Ishikawa (cell line): ENCODE results near the gene LAX1.
A peak's percentile ranks its signal among the peaks of the same experiment; 100 is the strongest.

Experiments
- CEBPB ChIP-seq: IDR thresholded peaks from 2 replicates; pipeline ENCODE4 v1.6.1; 2012
- CREB1 ChIP-seq: IDR thresholded peaks from 2 replicates; pipeline ENCODE4 v1.6.1; 2012; ENCODE audit warnings: low read depth
- EGR1 ChIP-seq: IDR thresholded peaks from 2 replicates; pipeline ENCODE4 v1.6.1; 2012
- EP300 ChIP-seq: IDR thresholded peaks from 2 replicates; pipeline ENCODE4 v1.6.1; 2012; ENCODE audit warnings: borderline replicate concordance
- FOXM1 ChIP-seq: IDR thresholded peaks from 2 replicates; pipeline ENCODE4 v1.6.1; 2012; ENCODE audit warnings: low read depth, borderline replicate concordance
- NFIC ChIP-seq: IDR thresholded peaks from 2 replicates; pipeline ENCODE4 v1.6.1; 2012
- RAD21 ChIP-seq: IDR thresholded peaks from 2 replicates; pipeline ENCODE4 v1.6.1; 2012; ENCODE audit warnings: low read depth
- TAF1 ChIP-seq: IDR thresholded peaks from 2 replicates; pipeline ENCODE4 v1.6.1; 2012; ENCODE audit warnings: low read depth, mild to moderate bottlenecking
- TCF12 ChIP-seq: IDR thresholded peaks from 2 replicates; pipeline ENCODE4 v1.6.1; 2012; ENCODE audit warnings: low read depth
- TEAD4 ChIP-seq: IDR thresholded peaks from 2 replicates; pipeline ENCODE4 v1.6.1; 2012
- USF1 ChIP-seq: IDR thresholded peaks from 2 replicates; pipeline ENCODE4 v1.6.1; 2012
- YY1 ChIP-seq: IDR thresholded peaks from 2 replicates; pipeline ENCODE4 v1.6.1; 2012; ENCODE audit warnings: low read depth
- ZBTB7A ChIP-seq: IDR thresholded peaks from 2 replicates; pipeline ENCODE4 v1.6.1; 2012; ENCODE audit warnings: low read depth
- TF ChIP-seq, protein P1 (sequence below): IDR thresholded peaks from 2 replicates; pipeline ENCODE4 v1.6.1; 2012; ENCODE audit warnings: low read depth, mild to moderate bottlenecking
- TF ChIP-seq, protein P2 (sequence below): IDR thresholded peaks from 2 replicates; pipeline ENCODE4 v1.6.1; 2012

Gene LAX1

DNA sequence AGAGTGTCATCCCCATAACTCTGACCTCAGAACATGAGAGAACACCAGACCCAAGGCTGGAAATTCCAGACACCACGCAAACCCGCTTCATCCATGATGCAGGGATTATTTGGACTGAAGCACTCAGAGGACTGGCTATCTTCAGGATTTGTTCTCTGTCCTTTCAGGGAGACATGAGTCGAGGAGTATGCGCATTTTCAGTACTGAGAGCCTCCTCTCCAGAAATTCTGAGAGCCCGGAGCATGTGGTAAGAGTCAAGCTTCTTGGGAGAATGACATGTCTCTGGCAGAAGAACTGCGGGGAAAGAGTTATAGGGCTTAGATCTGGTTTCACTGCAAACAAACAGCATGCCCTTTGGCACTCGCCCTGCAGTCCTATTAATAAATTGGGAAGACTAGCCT lies 6.9 kb downstream of the LAX1 start:
- TF ChIP-seq YY1 (no peak), EP300 (no peak), RAD21 (no peak), TAF1 (no peak), USF1 (no peak), EGR1 (no peak), CREB1 (no peak), NFIC (no peak), TEAD4 (no peak), ZBTB7A (no peak), TCF12 (no peak), FOXM1 (no peak), CEBPB (no peak)
- TF ChIP-seq, protein P1, sequence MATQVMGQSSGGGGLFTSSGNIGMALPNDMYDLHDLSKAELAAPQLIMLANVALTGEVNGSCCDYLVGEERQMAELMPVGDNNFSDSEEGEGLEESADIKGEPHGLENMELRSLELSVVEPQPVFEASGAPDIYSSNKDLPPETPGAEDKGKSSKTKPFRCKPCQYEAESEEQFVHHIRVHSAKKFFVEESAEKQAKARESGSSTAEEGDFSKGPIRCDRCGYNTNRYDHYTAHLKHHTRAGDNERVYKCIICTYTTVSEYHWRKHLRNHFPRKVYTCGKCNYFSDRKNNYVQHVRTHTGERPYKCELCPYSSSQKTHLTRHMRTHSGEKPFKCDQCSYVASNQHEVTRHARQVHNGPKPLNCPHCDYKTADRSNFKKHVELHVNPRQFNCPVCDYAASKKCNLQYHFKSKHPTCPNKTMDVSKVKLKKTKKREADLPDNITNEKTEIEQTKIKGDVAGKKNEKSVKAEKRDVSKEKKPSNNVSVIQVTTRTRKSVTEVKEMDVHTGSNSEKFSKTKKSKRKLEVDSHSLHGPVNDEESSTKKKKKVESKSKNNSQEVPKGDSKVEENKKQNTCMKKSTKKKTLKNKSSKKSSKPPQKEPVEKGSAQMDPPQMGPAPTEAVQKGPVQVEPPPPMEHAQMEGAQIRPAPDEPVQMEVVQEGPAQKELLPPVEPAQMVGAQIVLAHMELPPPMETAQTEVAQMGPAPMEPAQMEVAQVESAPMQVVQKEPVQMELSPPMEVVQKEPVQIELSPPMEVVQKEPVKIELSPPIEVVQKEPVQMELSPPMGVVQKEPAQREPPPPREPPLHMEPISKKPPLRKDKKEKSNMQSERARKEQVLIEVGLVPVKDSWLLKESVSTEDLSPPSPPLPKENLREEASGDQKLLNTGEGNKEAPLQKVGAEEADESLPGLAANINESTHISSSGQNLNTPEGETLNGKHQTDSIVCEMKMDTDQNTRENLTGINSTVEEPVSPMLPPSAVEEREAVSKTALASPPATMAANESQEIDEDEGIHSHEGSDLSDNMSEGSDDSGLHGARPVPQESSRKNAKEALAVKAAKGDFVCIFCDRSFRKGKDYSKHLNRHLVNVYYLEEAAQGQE, result no peak
- TF ChIP-seq, protein P2, sequence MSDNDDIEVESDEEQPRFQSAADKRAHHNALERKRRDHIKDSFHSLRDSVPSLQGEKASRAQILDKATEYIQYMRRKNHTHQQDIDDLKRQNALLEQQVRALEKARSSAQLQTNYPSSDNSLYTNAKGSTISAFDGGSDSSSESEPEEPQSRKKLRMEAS, result no peak

GRCh38 chr1:203772836-203773235 lies 7.9 kb downstream of the LAX1 start:
- TF ChIP-seq CEBPB (no peak), TCF12 (no peak), TAF1 (no peak), ZBTB7A (no peak), CREB1 (no peak), EGR1 (no peak), EP300 (no peak), USF1 (no peak)
- TF ChIP-seq, protein P2, result no peak
- TF ChIP-seq, protein P1, result no peak

DNA sequence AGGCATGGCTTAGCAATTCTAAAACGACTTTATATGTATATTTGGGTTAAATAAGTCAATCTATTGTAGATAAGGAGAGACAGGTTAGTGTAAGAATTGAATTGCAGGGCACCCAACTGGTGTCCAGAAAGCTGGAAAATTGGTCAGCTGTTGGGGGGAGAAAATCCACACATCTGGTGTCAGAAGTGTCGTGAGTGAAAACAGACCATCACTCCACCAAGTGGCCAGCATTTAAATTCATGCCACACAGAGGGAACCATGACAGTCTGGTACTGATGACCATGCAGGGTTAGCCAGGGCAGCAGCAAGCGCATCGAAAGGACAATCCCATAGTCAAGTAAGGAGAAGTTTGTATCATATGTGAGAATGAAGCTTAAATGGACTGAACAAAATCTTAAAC lies 11.7 kb downstream of the LAX1 start:
- TF ChIP-seq, protein P1, result no peak
- no peak for TF ChIP-seq CEBPB
- TF ChIP-seq TCF12, result no peak
- peak; percentile 29; the same call in 1 of the 2 replicates for TF ChIP-seq RAD21
- TF ChIP-seq EGR1, result no peak
- TF ChIP-seq TEAD4, result no peak
- no peak for TF ChIP-seq USF1

DNA sequence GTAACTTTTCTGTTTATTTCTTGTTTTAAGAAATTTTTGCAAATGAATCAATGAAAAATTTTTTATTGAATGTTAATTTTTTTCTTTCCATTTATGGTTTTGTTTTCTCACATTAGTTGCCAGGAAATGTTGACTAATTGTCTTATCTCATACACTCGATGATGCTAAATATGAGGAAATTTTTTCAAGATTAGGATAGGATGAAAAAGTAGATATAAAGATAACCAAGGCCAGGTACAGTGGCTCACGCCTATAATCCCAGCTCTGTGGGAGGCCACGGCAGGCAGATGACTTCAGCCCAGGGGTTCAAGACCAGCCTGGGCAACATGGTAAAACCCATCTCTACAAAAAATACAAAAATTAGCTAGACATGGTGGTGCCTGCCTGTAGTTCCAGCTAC lies 12.6 kb downstream of the LAX1 start:
- TF ChIP-seq TCF12, result no peak
- no peak for TF ChIP-seq CEBPB
- TF ChIP-seq NFIC, result no peak
- no peak for TF ChIP-seq YY1
- TF ChIP-seq USF1, result no peak
- no peak for TF ChIP-seq EP300
- TF ChIP-seq, protein P1, result no peak
- no peak for TF ChIP-seq EGR1
- no peak for TF ChIP-seq CREB1
- no peak for TF ChIP-seq TEAD4
- TF ChIP-seq TAF1, result no peak
- TF ChIP-seq, protein P2, result no peak
- TF ChIP-seq ZBTB7A, result no peak
- no peak for TF ChIP-seq RAD21
- TF ChIP-seq FOXM1, result no peak
